K562 (cell line): ENCODE measurements around the gene PRR35. TPM values are rescaled to one million over a fixed set of nuclear protein-coding genes. Genes with fewer than 3 reads are reported as not detected.
A peak's percentile ranks its signal among the peaks of the same experiment; 100 is the strongest.

Source experiments
- ATAC-seq: fragments of 200-7000 bp; cut with Tn5 transposase; 3 replicates; pipeline ENCODE4 v1.9.1; 2020; ENCODE audit warnings: moderate library complexity
- BruUV-seq: library from RNA; stranded (reverse); fragments of 400-500 nt; replicated peaks from 2 replicates; lab custom pipeline; 2021; lab: Mats Ljungman, UMichigan
- CTCF ChIA-PET: fragments of 300-600 bp; formaldehyde crosslinking; extraction: SDS; loops from one replicate; lab custom pipeline; 2021; ENCODE audit warnings: low intra/inter-chr PET ratio; lab: Yijun Ruan, JAX
- POLR2A ChIA-PET: fragments of 300-600, 350-650 bp; sonication (Branson Sonifier 250); formaldehyde crosslinking; extraction: SDS; loops from one replicate; lab custom pipeline; 2021; ENCODE audit warnings: antibody characterized with exemption, inconsistent platforms; lab: Yijun Ruan, JAX
- DNase-seq, 4 experiments: peaks; one replicate each; pipeline versions ENCODE4 v3.0.0 to v3.0.0-alpha.2; 2011 to 2018; ENCODE audit warnings: low spot score in 3 of 4, mixed read lengths in 3 of 4; ENCODE audit errors: extremely low read depth in 1 of 4
- FAIRE-seq: peaks from 2 replicates; lab custom pipeline; 2011; peaks lifted over from hg19 to GRCh38; lab: Jason Lieb, UNC
- H2AFZ ChIP-seq: 2 replicates; pipeline ENCODE4 v1.6.0; 2011; ENCODE audit warnings: low read depth, low read length, control low read depth, inconsistent platforms
- H3K27ac ChIP-seq: fragments of 200-600 bp; 3 replicates; pipeline ENCODE4 v1.8.0; 2011; ENCODE audit warnings: low read depth, mild to moderate bottlenecking, control low read depth, inconsistent platforms, low read length, moderate library complexity, mixed read lengths; ENCODE audit errors: extremely low read depth
- H3K27me3 ChIP-seq, 2 experiments: fragments of 300-600 bp in 1 of 2; 2 replicates in 1 of 2; 3 replicates in 1 of 2; pipeline versions ENCODE4 v1.6.0 to v1.8.0; 2011; ENCODE audit warnings: inconsistent platforms in 2 of 2, low read length in 2 of 2, mild to moderate bottlenecking in 1 of 2, mixed read lengths in 1 of 2, moderate library complexity in 1 of 2; ENCODE audit not compliant: control insufficient read depth in 2 of 2, insufficient read depth in 2 of 2
- H3K36me3 ChIP-seq: fragments of 300-600 bp; 3 replicates; pipeline ENCODE4 v1.8.0; 2011; ENCODE audit warnings: mild to moderate bottlenecking, low read length, inconsistent platforms; ENCODE audit not compliant: control insufficient read depth, insufficient read depth
- H3K4me1 ChIP-seq, 2 experiments: fragments of 200-600 bp in 1 of 2; replicated peaks in 1 of 2; 2 replicates in 1 of 2; 3 replicates in 1 of 2; pipeline versions ENCODE4 v1.5.1 to v1.8.0; 2011; ENCODE audit warnings: inconsistent platforms in 2 of 2, low read length in 2 of 2, mild to moderate bottlenecking in 1 of 2, mixed read lengths in 1 of 2, moderate library complexity in 1 of 2; ENCODE audit not compliant: control insufficient read depth in 2 of 2, insufficient read depth in 2 of 2
- H3K4me2 ChIP-seq: 2 replicates; pipeline ENCODE4 v1.6.1; 2011; ENCODE audit warnings: low read length, control low read depth, inconsistent platforms, mixed read lengths; ENCODE audit not compliant: insufficient read depth
- H3K4me3 ChIP-seq: fragments of 200-600 bp; sonication (generic), shearing (Covaris generic); 2 replicates; pipeline ENCODE4 v1.5.1; 2016; ENCODE audit warnings: control low read depth, inconsistent platforms
- H3K79me2 ChIP-seq: fragments of 200-600 bp; 3 replicates; pipeline ENCODE4 v1.8.0; 2011; ENCODE audit warnings: low read length, inconsistent platforms; ENCODE audit not compliant: control insufficient read depth, insufficient read depth
- H3K9ac ChIP-seq, 2 experiments: 2 replicates each; pipeline versions ENCODE4 v1.6.0 to v1.6.1; 2011; ENCODE audit warnings: low read depth in 2 of 2, low read length in 2 of 2, control low read depth in 1 of 2, inconsistent platforms in 1 of 2, mild to moderate bottlenecking in 1 of 2, mixed read lengths in 1 of 2; ENCODE audit not compliant: insufficient read depth in 1 of 2
- H3K9me1 ChIP-seq: one replicate; pipeline ENCODE4 v1.6.0; 2011; ENCODE audit warnings: inconsistent platforms, mild to moderate bottlenecking, low read length, moderate library complexity; ENCODE audit not compliant: control insufficient read depth, insufficient read depth
- H3K9me3 ChIP-seq: replicated peaks from 2 replicates; pipeline ENCODE4 v1.5.1; 2011; ENCODE audit warnings: low read depth, low read length, inconsistent platforms; ENCODE audit not compliant: control insufficient read depth, insufficient read depth
- H4K20me1 ChIP-seq: replicated peaks from 2 replicates; pipeline ENCODE4 v1.6.1; 2011; ENCODE audit warnings: low read length, inconsistent platforms, mixed read lengths; ENCODE audit not compliant: control insufficient read depth, insufficient read depth
- CTCF ChIP-seq, 3 experiments: IDR thresholded peaks in 2 of 3; conservative IDR thresholded peaks in 1 of 3; 2 replicates each; pipeline ENCODE4 v1.5.1; 2011 to 2012; ENCODE audit warnings: low read length in 3 of 3, mild to moderate bottlenecking in 3 of 3, control low read depth in 2 of 3, improper control_type of control experiment in 1 of 3, inconsistent platforms in 1 of 3, low read depth in 1 of 3, mixed read lengths in 1 of 3, moderate library complexity in 1 of 3; ENCODE audit not compliant: insufficient read depth in 2 of 3
- ESRRA ChIP-seq: fragments of 450-650 bp; IDR thresholded peaks from 2 replicates; pipeline ENCODE4 v1.6.1; 2014; ENCODE audit warnings: low read depth, mild to moderate bottlenecking, moderate library complexity, borderline replicate concordance
- FOXP1 ChIP-seq: sonication (generic); formaldehyde crosslinking; IDR thresholded peaks from 2 replicates; pipeline ENCODE4 v1.8.0; 2022; ENCODE audit warnings: mild to moderate bottlenecking, missing genetic modification reagents
- GATAD2A ChIP-seq: fragments of 450-650 bp; IDR thresholded peaks from 2 replicates; pipeline ENCODE4 v1.6.1; 2017
- MEF2A ChIP-seq: IDR thresholded peaks from 2 replicates; pipeline ENCODE4 v1.6.1; 2011; ENCODE audit warnings: low read depth, mild to moderate bottlenecking, low read length, moderate library complexity; ENCODE audit not compliant: control insufficient read depth
- NRF1 ChIP-seq, 2 experiments: fragments of 450-650 bp; IDR thresholded peaks in 1 of 2; conservative IDR thresholded peaks in 1 of 2; 2 replicates each; pipeline ENCODE4 v1.6.1; 2014; ENCODE audit warnings: mild to moderate bottlenecking in 2 of 2
- REST ChIP-seq, 2 experiments: fragments of 450-650 bp; formaldehyde crosslinking in 1 of 2; IDR thresholded peaks; 2 replicates each; pipeline versions ENCODE4 v1.4.0 to v1.6.1; 2014 to 2020; ENCODE audit warnings: mild to moderate bottlenecking in 2 of 2, borderline replicate concordance in 1 of 2, low read depth in 1 of 2
- SIX5 ChIP-seq, 2 experiments: IDR thresholded peaks; 2 replicates each; pipeline ENCODE4 v1.6.1; 2011; ENCODE audit warnings: low read length in 2 of 2, borderline replicate concordance in 1 of 2, low read depth in 1 of 2, mild to moderate bottlenecking in 1 of 2, moderate library complexity in 1 of 2; ENCODE audit not compliant: insufficient read depth in 1 of 2
- SMAD4 ChIP-seq: fragments of 250-450 bp; sonication (Bioruptor Pico); conservative IDR thresholded peaks from 2 replicates; pipeline ENCODE4 v1.8.0; 2021; ENCODE audit warnings: inconsistent platforms, mild to moderate bottlenecking, moderate library complexity
- ZFX ChIP-seq: sonication (generic); formaldehyde crosslinking; IDR thresholded peaks from 2 replicates; pipeline ENCODE4 v1.8.0; 2022; ENCODE audit warnings: mild to moderate bottlenecking, missing genetic modification reagents, moderate library complexity
- ZNF77 ChIP-seq: fragments of 250-450 bp; sonication (Bioruptor Pico); IDR thresholded peaks from 2 replicates; pipeline ENCODE4 v1.5.0; 2020
- WGBS: fragments of 100-300 bp; shearing (Covaris generic); methylation state at CpG from one replicate; pipeline ENCODE4 v1.1.6; 2016; ENCODE audit warnings: low coverage, mixed read lengths; ENCODE audit not compliant: insufficient coverage; ENCODE audit errors: missing lambda C conversion rate; 5-methylcytosine and 5-hydroxymethylcytosine counted together
- in situ Hi-C: fragments of 300-500 bp; cut with MboI; formaldehyde crosslinking; loops from 4 replicates; pipeline ENCODE4 v1.15.0; 2018; ENCODE audit warnings: inconsistent platforms, mixed read lengths
- intact Hi-C: fragments of 100-400 bp; cut with micrococcal nuclease; formaldehyde crosslinking; loops from 2 replicates; pipeline ENCODE4 v1.14.2; 2022
- polyA plus RNA-seq, 8 experiments: library from polyadenylated mRNA; depleted of rRNA in 4 of 8; stranded (reverse) in 5 of 8; unstranded in 3 of 8; fragments of >200 nt; fragmentation: Nextera tagmentation in 2 of 8; fragmentation: Illumina TruSeq in 1 of 8; extraction: Ambion mirVana in 2 of 8; extraction: Trizol in 1 of 8; gene quantifications; 2 replicates each; pipeline versions ENCODE4 v1.2.1 to v1.2.3, GENCODE V29; 2011 to 2014; ENCODE audit warnings: inconsistent platforms in 1 of 8, missing spikeins in 1 of 8
- total RNA-seq, 7 experiments: library from RNA; depleted of rRNA in 6 of 7; stranded (reverse); fragments of >200 nt in 6 of 7; fragmentation: Illumina TruSeq in 2 of 7; extraction: Trizol in 2 of 7; gene quantifications; 2 replicates each; pipeline versions ENCODE4 v1.2.1 to v1.2.3, GENCODE V29; 2011 to 2021; ENCODE audit warnings: low replicate concordance in 1 of 7

PRR35 gene
- total and polyA plus RNA-seq, 9 of the 15 experiments (the other 6 are each of a cell fraction or from before 2014, with no cell fraction given): 0.17 to 0.45 (median 0.21) TPM; not detected in 5

- BruUV-seq: no TSS peak
- Histone ChIP-seq H3K9me1 (peaks cover 8% of the 10 kb centered on the region), H3K4me3 (peak within 1 kb of the TSS; percentile 90), H3K36me3 (peaks cover 21% of the 10 kb centered on the region; the same call in 2 of the 3 replicates), H4K20me1 (peaks cover 19% of the 10 kb centered on the region), H2AFZ (peak within 1 kb of the TSS; percentile 100), H3K4me2 (peak within 1 kb of the TSS; percentile 94), H3K9ac (peak within 1 kb of the TSS; percentile 88 to 95), H3K79me2 (peaks cover 66% of the 10 kb centered on the region), H3K9me3 (no peaks in the 10 kb centered on the region), H3K4me1 (peaks cover 18 to 72% of the 10 kb centered on the region in 2 experiments; a peak in 4 of 5 replicates), H3K27me3 (no peaks in the 10 kb centered on the region), H3K27ac (peak within 1 kb of the TSS; percentile 91)
- peak; percentile 80 for FAIRE-seq
- ATAC-seq: peak; percentile 90
- whole genome bisulfite sequencing: 2% methylated on average over 9 of the region's 67 CpGs
- in situ Hi-C loops (no loop called here), intact Hi-C loops (loop anchor here (1.0 to 2.0 kb wide), 2 partner anchors 52 to 71 kb away; partner anchors contain the start of gene MCRIP2)
- POLR2A ChIA-PET: interaction anchor here (0.6 to 1.7 kb wide), 7 partner anchors 8 to 496 kb away, joined by 3 to 8 read pairs (median 4); no protein-coding TSS in a partner anchor
- DNase-seq: peak; percentile 95 to 99 (median 98)
- CTCF ChIA-PET: no interaction called here
- TF ChIP-seq GATAD2A: no peak
- no peak; the same call in 1 of the 2 replicates for TF ChIP-seq ESRRA
- TF ChIP-seq SIX5 (IDR thresholded peaks at IDR 0.05; ENCODE audit: borderline replicate concordance in 1 of 2, insufficient read depth in 1 of 2, low read depth in 1 of 2, low read length in 2 of 2): no peak
- TF ChIP-seq FOXP1 (CRISPR knock-in tag): no peak
- no peak for TF ChIP-seq SMAD4 (CRISPR knock-in tag)
- TF ChIP-seq CTCF (IDR thresholded peaks at IDR 0.05 in 2 of 3, conservative IDR thresholded peaks at IDR 0.05 in 1 of 3; ENCODE audit: insufficient read depth in 2 of 3, low read depth in 1 of 3, low read length in 3 of 3): peak in 2 of 3 experiments; percentile 39 to 40; a peak in 3 of 6 replicates
- no peak for TF ChIP-seq ZNF77 (CRISPR knock-in tag)
- no peak; a peak in 1 of 4 replicates for TF ChIP-seq NRF1 (conservative IDR thresholded peaks at IDR 0.05 in 1 of 2, IDR thresholded peaks at IDR 0.05 in 1 of 2)
- TF ChIP-seq MEF2A: no peak
- TF ChIP-seq REST (IDR thresholded peaks at IDR 0.05; ENCODE audit: borderline replicate concordance): no peak
- no peak for TF ChIP-seq REST (CRISPR knock-in tag; IDR thresholded peaks at IDR 0.05; ENCODE audit: low read depth)
- no peak for TF ChIP-seq ZFX (CRISPR knock-in tag)
Measured at GRCh38 chr16:589658-590187, 29.5 kb downstream of the PRR35 start, which contains the start of gene RAB40C. Gene RAB40C (plus strand): TSS chr16:590066. CDS start chr16:590292, 226 bp downstream.
